ENCODE results near the gene ACTL6B. TPM values are rescaled to one million over a fixed set of nuclear protein-coding genes. Genes with fewer than 3 reads are reported as not detected.
A peak's percentile ranks its signal among the peaks of the same experiment; 100 is the strongest.

Gene ACTL6B
- total and polyA plus RNA-seq, 2 of the 13 experiments (the other 11 are each of a cell fraction or from before 2014, with no cell fraction given), result not detected

DNA sequence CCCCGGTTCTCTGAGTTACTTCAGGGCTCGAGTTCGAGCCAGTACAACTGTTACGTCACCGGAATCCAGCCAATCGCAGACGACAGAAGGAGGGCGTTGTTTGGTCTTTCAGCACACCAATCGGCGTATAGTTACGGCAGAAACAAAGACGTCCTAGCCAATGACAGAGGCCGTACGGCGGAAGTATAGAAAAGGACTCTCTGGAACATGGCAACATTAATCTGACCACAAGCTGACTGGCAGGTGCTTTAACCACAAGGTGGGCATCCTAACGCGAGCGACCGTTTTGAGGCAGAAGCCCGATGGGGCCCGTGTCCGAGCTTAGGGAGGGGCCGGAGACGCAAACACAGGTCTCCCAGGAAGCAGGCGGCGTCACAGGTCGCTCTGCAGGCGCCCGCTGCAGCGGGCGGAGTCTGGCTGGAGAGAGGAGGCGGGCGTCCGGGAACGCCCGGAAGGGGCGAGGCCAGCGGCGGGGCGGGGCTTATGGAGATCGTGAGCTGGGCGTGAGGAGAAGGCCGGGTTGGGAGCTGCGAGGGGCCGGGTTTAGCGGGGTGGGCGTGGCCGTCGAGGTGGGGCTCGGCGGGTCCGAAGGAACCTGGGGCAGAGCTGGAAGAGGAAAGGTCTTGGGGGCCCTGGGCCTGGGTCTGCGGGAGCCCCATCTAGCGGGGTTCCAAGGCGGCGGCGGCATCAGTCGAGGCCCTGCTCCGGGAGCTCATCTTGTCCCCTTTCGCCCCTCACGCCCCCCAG is 44.1 kb downstream of the ACTL6B start, which contains the start of gene MOSPD3 (continued):
- TF ChIP-seq TRAFD1 (CRISPR knock-in tag; IDR thresholded peaks at IDR 0.05; ENCODE audit: borderline replicate concordance), result no peak
- peak; percentile 50; the same call in 1 of the 2 replicates for TF ChIP-seq HNRNPL (IDR thresholded peaks at IDR 0.05; ENCODE audit: low read depth, low read length)
- no peak for TF ChIP-seq MTA1 (CRISPR knock-in tag; IDR thresholded peaks at IDR 0.05; ENCODE audit: borderline replicate concordance)
- no peak for TF ChIP-seq NFE2L1 (CRISPR knock-in tag; IDR thresholded peaks at IDR 0.05; ENCODE audit: borderline replicate concordance)
- TF ChIP-seq HHEX (CRISPR knock-in tag; IDR thresholded peaks at IDR 0.05), result no peak

DNA sequence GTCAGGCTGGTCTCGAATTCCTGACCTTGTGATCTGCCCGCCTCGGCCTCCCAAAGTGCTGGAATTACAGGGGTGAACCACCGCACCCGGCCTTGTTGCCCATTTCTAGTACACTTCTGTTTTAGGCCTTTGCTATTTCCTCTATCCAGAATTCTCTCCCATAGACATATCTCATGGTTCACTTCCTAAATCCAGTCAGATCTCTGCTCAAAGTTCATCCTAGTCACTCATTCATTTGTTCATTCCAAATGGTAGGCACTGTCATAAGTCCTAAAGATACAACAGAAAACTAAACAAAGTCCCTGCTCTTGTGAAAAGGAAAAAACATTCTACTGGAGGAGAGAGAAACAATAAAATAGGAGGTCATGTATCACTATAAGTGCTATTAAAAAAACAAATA is 46.3 kb downstream of the ACTL6B start:
- Histone ChIP-seq H3K9me3 (ENCODE audit: low read length) (no peaks in the 10 kb centered on the region), H3K27me3 (ENCODE audit: control insufficient read depth in 1 of 2, insufficient read depth in 2 of 2, low read length in 2 of 2) (no peaks in the 10 kb centered on the region), H2AFZ (ENCODE audit: low read length) (no peak overlapping the region), H4K20me1 (ENCODE audit: insufficient read depth, low read length) (no peaks in the 10 kb centered on the region), H3K79me2 (ENCODE audit: insufficient read depth, low read length) (no peaks in the 10 kb centered on the region), H3K4me3 (replicated peaks in 1 of 3; ENCODE audit: insufficient read depth in 1 of 3, low read depth in 2 of 3, low read length in 3 of 3) (no peak overlapping the region), H3K27ac (ENCODE audit: extremely low read length, insufficient read depth, low read length) (peak overlapping the region; percentile 47), H3K36me3 (replicated peaks in 1 of 2; ENCODE audit: control insufficient read depth in 1 of 2, insufficient read depth in 2 of 2, low read length in 2 of 2) (no peaks in the 10 kb centered on the region), H3K4me1 (ENCODE audit: insufficient read depth, low read length) (peaks cover 29% of the 10 kb centered on the region), H3K9ac (ENCODE audit: insufficient read depth, low read depth, low read length) (no peak overlapping the region), H3K4me2 (ENCODE audit: low read depth, low read length) (0 out of 2 replicates have a peak overlapping the region, but pooled peaks have one; percentile 62)
- ATAC-seq (no peak), FAIRE-seq (no peak), DNase-seq (ENCODE audit: low spot score) (no peak)
- BruUV-seq (replicated peaks), result no TSS peak
- 84% methylated on average over 5 of the region's 5 CpGs for WGBS (ENCODE audit: low lambda C conversion rate)
- TF ChIP-seq ZNF337 (CRISPR knock-in tag; IDR thresholded peaks at IDR 0.05; ENCODE audit: borderline replicate concordance, low read depth) (0 out of 2 replicates have a peak, but pooled peaks have one; percentile 1), MAX (IDR thresholded peaks at IDR 0.05) (no peak), SP2 (CRISPR knock-in tag; IDR thresholded peaks at IDR 0.05) (no peak), ZNF24 (IDR thresholded peaks at IDR 0.05) (peak; percentile 85), ZNF431 (CRISPR knock-in tag; IDR thresholded peaks at IDR 0.05; ENCODE audit: borderline replicate concordance, low read depth) (no peak), HOXA7 (CRISPR knock-in tag; IDR thresholded peaks at IDR 0.05) (no peak), HNF4A (CRISPR knock-in tag; IDR thresholded peaks at IDR 0.05) (0 out of 2 replicates have a peak, but pooled peaks have one; percentile 8), MYNN (CRISPR knock-in tag; IDR thresholded peaks at IDR 0.05; ENCODE audit: low read depth) (no peak), HDAC1 (CRISPR knock-in tag; IDR thresholded peaks at IDR 0.05) (no peak)
- ChIA-PET CTCF (ENCODE audit: low intra/inter-chr PET ratio, low total read pairs) (no interaction called here), POLR2A (interaction anchor here (1.2 to 3.5 kb wide), 4 partner anchors 24 to 181 kb away, joined by 3 to 61 read pairs (median 4); partner anchors contain the start of genes FBXO24, LRCH4, POP7 and ZCWPW1)
- intact Hi-C loops (cut with micrococcal nuclease; ENCODE audit: unreplicated experiment), result loop anchor here (5.0 kb wide), 1 partner anchor 82 kb away; the partner anchor contains the start of gene GIGYF1
- in situ Hi-C loops (cut with HindIII; ENCODE audit: extremely low pct_ligation_motif_present, low pct_unique_long_range_greater_than_20kb), result loop anchor here (5.0 kb wide), 1 partner anchor 82 kb away; the partner anchor contains the start of gene GIGYF1
